GM06990 (cell line): ENCODE measurements around the gene CCDC136.

Experiments used
- DNase-seq: peaks from one replicate; pipeline ENCODE4 v3.0.0-alpha.2; 2011; ENCODE audit not compliant: insufficient read length; ENCODE audit errors: extremely low read depth
- H3K27me3 ChIP-seq: replicated peaks from 2 replicates; pipeline ENCODE4 v1.6.0; 2011; ENCODE audit warnings: low read length; ENCODE audit not compliant: control insufficient read depth, insufficient read depth
- H3K36me3 ChIP-seq: 2 replicates; pipeline ENCODE4 v1.5.1; 2011; ENCODE audit warnings: low read length; ENCODE audit not compliant: control insufficient read depth, insufficient read depth
- H3K4me3 ChIP-seq: replicated peaks from 2 replicates; pipeline ENCODE4 v1.5.1; 2011; ENCODE audit warnings: low read depth, mild to moderate bottlenecking, control low read depth, low read length
- CTCF ChIP-seq: IDR thresholded peaks from 2 replicates; pipeline ENCODE4 v1.5.1; 2011; ENCODE audit warnings: low read length, control low read depth, mild to moderate bottlenecking, inconsistent platforms; ENCODE audit not compliant: insufficient read depth, poor library complexity, severe bottlenecking

CCDC136 gene

GRCh38 chr7:128869138-128869943, 77.6 kb downstream of the CCDC136 start:
- no peak for TF ChIP-seq CTCF
- Histone ChIP-seq H3K4me3 (peak overlapping the region; percentile 47), H3K27me3 (no peaks in the 10 kb centered on the region), H3K36me3 (peaks cover 14% of the 10 kb centered on the region)
- peak; percentile 74 for DNase-seq

GRCh38 chr7:128869944-128870285, 78.1 kb downstream of the CCDC136 start:
- H3K36me3 ChIP-seq, result peaks cover 10% of the 10 kb centered on the region
- H3K27me3 ChIP-seq, result no peaks in the 10 kb centered on the region
- H3K4me3 ChIP-seq, result peak overlapping the region; percentile 47; the same call in 1 of the 2 replicates
- no peak for DNase-seq
- no peak for TF ChIP-seq CTCF

GRCh38 chr7:128871050-128871449, 79.3 kb downstream of the CCDC136 start:
- Histone ChIP-seq H3K27me3 (no peaks in the 10 kb centered on the region), H3K4me3 (no peak overlapping the region), H3K36me3 (peaks cover 1% of the 10 kb centered on the region)
- TF ChIP-seq CTCF, result no peak
- DNase-seq, result no peak
